ENCODE results near the gene LGALSL.

DNA sequence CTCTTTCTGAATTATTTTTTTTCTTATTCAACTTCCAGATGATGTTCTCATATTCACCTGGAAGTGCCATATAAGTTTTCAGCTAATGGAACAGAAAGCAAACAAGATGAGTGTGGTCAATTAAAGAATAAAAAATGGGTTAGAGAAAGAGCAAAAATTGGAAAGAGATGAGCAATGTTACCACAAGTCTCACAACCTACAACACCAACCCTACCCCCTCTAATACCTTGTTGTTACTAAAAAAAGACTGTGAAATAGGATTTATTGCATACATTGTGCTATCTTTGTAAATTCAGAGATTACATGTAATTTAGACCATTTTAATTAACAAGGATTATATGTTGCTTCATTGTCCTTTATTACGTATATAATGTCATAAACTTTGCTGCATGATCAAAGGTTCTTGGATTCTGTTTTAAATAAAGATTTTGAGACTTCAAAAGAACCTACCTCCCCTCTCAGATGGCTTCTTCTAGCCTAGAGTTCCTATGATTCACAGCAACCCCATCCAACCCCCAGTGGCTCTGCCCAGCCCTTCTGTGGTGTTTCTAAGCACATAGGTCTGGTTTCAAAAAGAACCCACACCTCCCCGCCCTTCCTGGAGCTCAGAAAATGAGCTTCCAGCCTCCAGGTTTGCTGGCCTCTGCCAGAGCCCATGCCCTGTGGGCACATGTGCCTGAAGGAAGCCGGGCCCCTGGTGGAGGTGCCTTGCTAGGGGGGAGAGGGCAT, 24.7 kb downstream of the LGALSL start:
- TF ChIP-seq EP300 (IDR thresholded peaks at IDR 0.05), result no peak
- TF ChIP-seq POLR2A (IDR thresholded peaks at IDR 0.05), result no peak
- no peak for TF ChIP-seq POLR2AphosphoS5 (IDR thresholded peaks at IDR 0.05)
